Endodermal cell (in vitro differentiated cells): ENCODE results near the gene MMD2. TPM values are rescaled to one million over a fixed set of nuclear protein-coding genes. Genes with fewer than 3 reads are reported as not detected.
A peak's percentile ranks its signal among the peaks of the same experiment; 100 is the strongest.

Experiments used
- DNase-seq: peaks from one replicate; pipeline ENCODE4 v3.0.0-alpha.2; 2017
- H3K27ac ChIP-seq: 2 replicates; pipeline ENCODE4 v1.5.1; 2013; ENCODE audit warnings: mild to moderate bottlenecking, low read depth, low read length, moderate library complexity
- H3K27me3 ChIP-seq: 2 replicates; pipeline ENCODE4 v1.6.1; 2013; ENCODE audit warnings: mild to moderate bottlenecking, low read length, moderate library complexity; ENCODE audit not compliant: insufficient read depth, control insufficient read depth, poor library complexity, severe bottlenecking
- H3K36me3 ChIP-seq: 2 replicates; pipeline ENCODE4 v1.7.0; 2013; ENCODE audit warnings: mild to moderate bottlenecking, low read length, moderate library complexity; ENCODE audit not compliant: control insufficient read depth, insufficient read depth
- H3K4me1 ChIP-seq: one replicate; pipeline ENCODE4 v1.7.0; 2013; ENCODE audit warnings: low read length; ENCODE audit not compliant: control insufficient read depth, insufficient read depth
- H3K4me3 ChIP-seq: 2 replicates; pipeline ENCODE4 v1.5.1; 2013; ENCODE audit warnings: mild to moderate bottlenecking, low read length, moderate library complexity
- H3K9ac ChIP-seq: 2 replicates; pipeline ENCODE4 v1.6.1; 2013; ENCODE audit warnings: mild to moderate bottlenecking, low read length, moderate library complexity; ENCODE audit not compliant: poor library complexity, severe bottlenecking; ENCODE audit errors: extremely low read depth
- H3K9me3 ChIP-seq: 2 replicates; pipeline ENCODE4 v1.6.1; 2013; ENCODE audit warnings: mild to moderate bottlenecking, low read length, moderate library complexity; ENCODE audit not compliant: control insufficient read depth
- H3K27ac Mint-ChIP-seq: 2 replicates; pipeline ENCODE4 v1.8.0; 2020; ENCODE audit warnings: mixed read lengths
- H3K27me3 Mint-ChIP-seq: 2 replicates; pipeline ENCODE4 v1.8.0; 2021; ENCODE audit warnings: mild to moderate bottlenecking, mixed read lengths; ENCODE audit not compliant: insufficient read depth
- H3K36me3 Mint-ChIP-seq: 2 replicates; pipeline ENCODE4 v1.8.0; 2020; ENCODE audit warnings: low read depth, mixed read lengths
- H3K4me1 Mint-ChIP-seq: 2 replicates; pipeline ENCODE4 v1.8.0; 2020; ENCODE audit warnings: mixed read lengths
- H3K4me3 Mint-ChIP-seq: 2 replicates; pipeline ENCODE4 v1.8.0; 2020; ENCODE audit warnings: mild to moderate bottlenecking, moderate library complexity, mixed read lengths
- H3K9me3 Mint-ChIP-seq: 2 replicates; pipeline ENCODE4 v1.8.0; 2020; ENCODE audit warnings: mild to moderate bottlenecking, mixed read lengths
- whole genome bisulfite sequencing, 2 experiments: methylation state at CpG; one replicate each; pipeline versions ENCODE4 v1.1.5 to v1.1.7; 2013; ENCODE audit warnings: missing lambda C conversion rate in 2 of 2, mixed read lengths in 1 of 2; ENCODE audit not compliant: insufficient coverage in 1 of 2, insufficient read length in 1 of 2; 5-methylcytosine and 5-hydroxymethylcytosine counted together
- total RNA-seq, 2 donors: library from RNA; stranded (reverse); fragmentation: NEBNext Ultra II Directional in 1 of 2; extraction: Animal tissue kit (Norgen Biotek cat#: 25700) in 1 of 2; gene quantifications; 2 replicates in 1 of 2; 3 replicates in 1 of 2; pipeline ENCODE4 v1.2.1, GENCODE V29; 2021
- TF ChIP-seq, protein P1 (sequence below): fragments of 200-600 bp; sonication (generic); conservative IDR thresholded peaks from 2 replicates; pipeline ENCODE4 v1.5.0; 2021; ENCODE audit warnings: antibody characterized with exemption, mild to moderate bottlenecking

Gene MMD2
- total RNA-seq, 2 donors from 2014 or later, result 0.15 TPM; not detected in 1

DNA sequence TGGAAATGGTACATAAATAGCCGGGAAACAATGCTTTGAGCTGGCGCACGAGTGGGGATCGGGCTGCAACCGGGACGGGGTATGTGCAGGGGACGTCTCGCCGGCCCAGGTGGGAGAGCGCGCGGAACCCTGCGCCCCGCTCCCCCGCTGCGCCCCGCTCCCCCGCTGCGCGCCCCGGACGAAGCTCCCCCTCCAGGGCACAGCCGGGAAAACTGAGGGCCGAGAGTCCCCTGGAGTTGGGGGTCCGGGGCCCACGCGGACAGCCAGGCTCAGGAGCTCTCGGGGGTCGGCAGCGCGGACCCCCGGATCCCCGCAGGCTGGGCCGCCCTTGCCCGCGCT lies 76.0 kb downstream of the MMD2 start:
- Histone ChIP-seq H3K27ac (peak overlapping the region; percentile 79), H3K9me3 (peaks cover 16% of the 10 kb centered on the region), H3K27me3 (no peaks in the 10 kb centered on the region), H3K4me3 (peak overlapping the region; percentile 88), H3K4me1 (no peaks in the 10 kb centered on the region), H3K9ac (peak overlapping the region; percentile 70), H3K36me3 (no peaks in the 10 kb centered on the region)
- H3K27me3 Mint-ChIP-seq, result no peaks in the 10 kb centered on the region
- H3K4me3 Mint-ChIP-seq, result peak overlapping the region; percentile 72
- TF ChIP-seq, protein P1, sequence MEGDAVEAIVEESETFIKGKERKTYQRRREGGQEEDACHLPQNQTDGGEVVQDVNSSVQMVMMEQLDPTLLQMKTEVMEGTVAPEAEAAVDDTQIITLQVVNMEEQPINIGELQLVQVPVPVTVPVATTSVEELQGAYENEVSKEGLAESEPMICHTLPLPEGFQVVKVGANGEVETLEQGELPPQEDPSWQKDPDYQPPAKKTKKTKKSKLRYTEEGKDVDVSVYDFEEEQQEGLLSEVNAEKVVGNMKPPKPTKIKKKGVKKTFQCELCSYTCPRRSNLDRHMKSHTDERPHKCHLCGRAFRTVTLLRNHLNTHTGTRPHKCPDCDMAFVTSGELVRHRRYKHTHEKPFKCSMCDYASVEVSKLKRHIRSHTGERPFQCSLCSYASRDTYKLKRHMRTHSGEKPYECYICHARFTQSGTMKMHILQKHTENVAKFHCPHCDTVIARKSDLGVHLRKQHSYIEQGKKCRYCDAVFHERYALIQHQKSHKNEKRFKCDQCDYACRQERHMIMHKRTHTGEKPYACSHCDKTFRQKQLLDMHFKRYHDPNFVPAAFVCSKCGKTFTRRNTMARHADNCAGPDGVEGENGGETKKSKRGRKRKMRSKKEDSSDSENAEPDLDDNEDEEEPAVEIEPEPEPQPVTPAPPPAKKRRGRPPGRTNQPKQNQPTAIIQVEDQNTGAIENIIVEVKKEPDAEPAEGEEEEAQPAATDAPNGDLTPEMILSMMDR, result no peak
- 0% methylated on average over 36 of the region's 36 CpGs; no CpG with 5 or more reads in 1 of the 2 experiments for WGBS, 2 experiments
- no peaks in the 10 kb centered on the region for H3K9me3 Mint-ChIP-seq
- H3K27ac Mint-ChIP-seq, result peak overlapping the region; percentile 97
- DNase-seq, result no peak
- peaks cover 13% of the 10 kb centered on the region for H3K36me3 Mint-ChIP-seq
- H3K4me1 Mint-ChIP-seq, result peaks cover 21% of the 10 kb centered on the region

DNA sequence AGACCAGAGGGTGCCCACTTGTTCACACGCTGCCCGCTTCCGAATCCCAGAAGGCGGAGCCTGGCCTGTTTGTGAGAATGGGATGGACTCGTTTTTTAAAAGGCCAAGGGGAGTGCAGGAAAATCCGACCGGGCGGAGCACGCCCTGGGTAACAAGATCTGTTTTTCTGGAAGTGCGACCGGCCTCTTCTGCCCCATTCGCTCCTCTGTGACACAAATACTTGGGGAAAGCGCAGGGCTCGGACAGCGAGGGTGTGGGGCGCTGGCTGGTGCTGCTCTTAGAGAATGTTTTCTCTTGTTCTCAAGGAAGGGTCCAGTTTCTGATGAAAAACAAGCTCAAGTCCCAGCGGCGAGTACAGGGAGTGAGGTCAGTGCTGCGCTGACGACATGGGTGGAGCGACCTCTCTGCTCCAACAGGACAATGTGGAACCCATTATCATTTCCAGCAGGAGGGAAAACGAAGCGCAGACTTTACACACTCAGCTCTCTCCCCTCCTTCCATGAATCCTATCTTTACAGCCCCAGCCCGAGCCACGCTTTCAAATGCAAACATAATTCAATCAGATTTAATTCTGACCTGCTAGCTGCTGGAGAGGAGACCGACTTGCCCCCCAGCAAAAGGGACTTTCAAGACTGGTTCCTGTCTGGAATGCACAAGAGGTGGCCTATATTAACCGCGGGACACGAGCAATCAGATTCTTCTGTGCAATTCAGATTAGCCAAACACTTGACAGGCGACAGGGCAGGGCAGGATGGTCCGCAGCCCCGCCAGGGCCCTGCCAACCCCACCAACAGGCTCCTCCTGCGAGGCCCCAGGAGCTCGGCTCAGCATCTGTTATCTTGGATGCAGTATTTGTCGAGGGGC lies 76.6 kb downstream of the MMD2 start:
- Mint-ChIP-seq H3K4me3 (peak overlapping the region; percentile 72), H3K9me3 (no peaks in the 10 kb centered on the region), H3K36me3 (peaks cover 19% of the 10 kb centered on the region), H3K4me1 (peaks cover 21% of the 10 kb centered on the region), H3K27ac (peak overlapping the region; percentile 97), H3K27me3 (no peaks in the 10 kb centered on the region)
- peak; percentile 85 for DNase-seq
- Histone ChIP-seq H3K4me1 (no peaks in the 10 kb centered on the region), H3K9ac (peak overlapping the region; percentile 70), H3K27ac (peak overlapping the region; percentile 79), H3K4me3 (peak overlapping the region; percentile 88), H3K27me3 (no peaks in the 10 kb centered on the region), H3K9me3 (peaks cover 16% of the 10 kb centered on the region), H3K36me3 (no peaks in the 10 kb centered on the region)
- WGBS, 2 experiments, result 3 to 5% methylated on average over 23 to 35 of the region's 35 CpGs
- TF ChIP-seq, protein P1, result peak; percentile 18

GRCh38 chr7:4880218-4880617 lies 78.8 kb downstream of the MMD2 start:
- 79 to 88% methylated on average over 8 to 10 of the region's 10 CpGs for WGBS, 2 experiments
- DNase-seq, result no peak
- Mint-ChIP-seq H3K36me3 (peaks cover 37% of the 10 kb centered on the region), H3K9me3 (no peaks in the 10 kb centered on the region), H3K4me3 (peak overlapping the region; percentile 19), H3K4me1 (peaks cover 13% of the 10 kb centered on the region), H3K27me3 (no peaks in the 10 kb centered on the region), H3K27ac (no peak overlapping the region)
- no peaks in the 10 kb centered on the region for H3K4me1 ChIP-seq
- TF ChIP-seq, protein P1, result no peak
- no peak overlapping the region for H3K9ac ChIP-seq
- H3K9me3 ChIP-seq, result peaks cover 9% of the 10 kb centered on the region
- peak overlapping the region; percentile 64 for H3K27ac ChIP-seq
- H3K27me3 ChIP-seq, result no peaks in the 10 kb centered on the region
- H3K36me3 ChIP-seq, result peaks cover 10% of the 10 kb centered on the region
- no peak overlapping the region for H3K4me3 ChIP-seq
